Caco-2 (cell line): ENCODE measurements around the gene OR5B17. TPM values are rescaled to one million over a fixed set of nuclear protein-coding genes. Genes with fewer than 3 reads are reported as not detected.

Source experiments
- BruUV-seq: library from RNA; stranded (reverse); fragments of 400-500 nt; replicated peaks from 2 replicates; lab custom pipeline; 2021; lab: Mats Ljungman, UMichigan
- CTCF ChIA-PET: fragments of 300-600 bp; sonication (Branson Sonifier 250); formaldehyde crosslinking; loops from one replicate; lab custom pipeline; 2022; ENCODE audit warnings: antibody characterized with exemption; lab: Charles Lee
- POLR2A ChIA-PET: fragments of 300-600 bp; sonication (Branson Sonifier 250); formaldehyde crosslinking; loops from one replicate; lab custom pipeline; 2022; ENCODE audit warnings: antibody characterized with exemption; lab: Charles Lee
- DNase-seq, 2 experiments: peaks; one replicate each; pipeline versions ENCODE4 v3.0.0 to v3.0.0-alpha.2; 2020 to 2022
- H3K27me3 ChIP-seq: replicated peaks from 2 replicates; pipeline ENCODE4 v1.6.0; 2011; ENCODE audit warnings: low read length; ENCODE audit not compliant: control insufficient read depth, insufficient read depth
- H3K36me3 ChIP-seq: 2 replicates; pipeline ENCODE4 v1.5.1; 2011; ENCODE audit warnings: low read length; ENCODE audit not compliant: control insufficient read depth, insufficient read depth
- H3K4me1 ChIP-seq: fragments of 250-450 bp; sonication (Bioruptor Pico); 2 replicates; pipeline ENCODE4 v1.5.1; 2020; ENCODE audit warnings: mild to moderate bottlenecking
- H3K4me3 ChIP-seq: 2 replicates; pipeline ENCODE4 v1.5.1; 2011; ENCODE audit warnings: low read depth, mild to moderate bottlenecking, control low read depth, low read length
- H3K9me3 ChIP-seq: fragments of 250-450 bp; sonication (Bioruptor Pico); 2 replicates; pipeline ENCODE4 v1.5.1; 2020; ENCODE audit warnings: mild to moderate bottlenecking, moderate library complexity
- H3K27ac Mint-ChIP-seq: one replicate; pipeline ENCODE4 v1.8.0; 2022; ENCODE audit warnings: mixed read lengths; ENCODE audit not compliant: unreplicated experiment
- H3K27me3 Mint-ChIP-seq: one replicate; pipeline ENCODE4 v1.8.0; 2022; ENCODE audit warnings: mixed read lengths; ENCODE audit not compliant: insufficient read depth, unreplicated experiment
- H3K36me3 Mint-ChIP-seq: one replicate; pipeline ENCODE4 v1.8.0; 2022; ENCODE audit warnings: mild to moderate bottlenecking, mixed read lengths; ENCODE audit not compliant: insufficient read depth, unreplicated experiment
- H3K4me1 Mint-ChIP-seq: one replicate; pipeline ENCODE4 v1.8.0; 2022; ENCODE audit warnings: low read depth, mixed read lengths; ENCODE audit not compliant: unreplicated experiment
- H3K4me3 Mint-ChIP-seq: one replicate; pipeline ENCODE4 v1.8.0; 2022; ENCODE audit warnings: mild to moderate bottlenecking, moderate library complexity, mixed read lengths; ENCODE audit not compliant: unreplicated experiment
- H3K9me3 Mint-ChIP-seq: one replicate; pipeline ENCODE4 v1.8.0; 2022; ENCODE audit warnings: mixed read lengths; ENCODE audit not compliant: unreplicated experiment
- intact Hi-C: fragments of 100-400 bp; cut with micrococcal nuclease; formaldehyde crosslinking; loops from one replicate; pipeline ENCODE4 v1.10.0; 2022; ENCODE audit not compliant: unreplicated experiment
- total RNA-seq: library from RNA; stranded (reverse); gene quantifications from 2 replicates; pipeline ENCODE4 v1.2.3, GENCODE V29; 2022
- TF ChIP-seq, protein P1 (sequence below), 2 experiments: fragments of 200-600 bp in 1 of 2; IDR thresholded peaks; 1 replicate in 1 of 2; 2 replicates in 1 of 2; pipeline versions ENCODE4 v1.5.1 to v1.8.0; 2011 to 2022; ENCODE audit warnings: antibody characterized with exemption in 1 of 2, control low read depth in 1 of 2, inconsistent platforms in 1 of 2, low read depth in 1 of 2, low read length in 1 of 2, mild to moderate bottlenecking in 1 of 2, moderate library complexity in 1 of 2; ENCODE audit not compliant: insufficient read depth in 1 of 2, severe bottlenecking in 1 of 2, unreplicated experiment in 1 of 2

The OR5B17 gene
- total RNA-seq, 1 experiment from 2014 or later, result not detected

DNA sequence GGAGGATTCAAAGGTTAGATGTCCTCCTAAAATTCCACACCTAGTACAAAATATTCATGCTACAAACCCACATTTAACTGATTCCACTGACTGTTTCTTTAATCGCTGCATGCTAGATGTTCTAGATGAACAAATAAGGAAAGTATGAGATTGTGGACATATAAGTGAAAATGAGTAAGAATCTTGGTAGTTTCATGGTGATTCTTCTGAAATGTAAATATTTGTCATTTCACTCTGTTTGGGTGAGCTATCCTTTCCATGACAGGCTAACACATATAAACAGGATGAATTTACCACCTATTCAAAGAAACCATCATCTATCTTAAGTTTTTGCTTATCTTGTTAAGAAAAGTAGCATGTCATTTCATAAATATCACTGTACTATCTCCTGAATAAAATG, 33.0 kb upstream of the OR5B17 start:
- H3K4me1 Mint-ChIP-seq, result peaks cover 6% of the 10 kb centered on the region

DNA sequence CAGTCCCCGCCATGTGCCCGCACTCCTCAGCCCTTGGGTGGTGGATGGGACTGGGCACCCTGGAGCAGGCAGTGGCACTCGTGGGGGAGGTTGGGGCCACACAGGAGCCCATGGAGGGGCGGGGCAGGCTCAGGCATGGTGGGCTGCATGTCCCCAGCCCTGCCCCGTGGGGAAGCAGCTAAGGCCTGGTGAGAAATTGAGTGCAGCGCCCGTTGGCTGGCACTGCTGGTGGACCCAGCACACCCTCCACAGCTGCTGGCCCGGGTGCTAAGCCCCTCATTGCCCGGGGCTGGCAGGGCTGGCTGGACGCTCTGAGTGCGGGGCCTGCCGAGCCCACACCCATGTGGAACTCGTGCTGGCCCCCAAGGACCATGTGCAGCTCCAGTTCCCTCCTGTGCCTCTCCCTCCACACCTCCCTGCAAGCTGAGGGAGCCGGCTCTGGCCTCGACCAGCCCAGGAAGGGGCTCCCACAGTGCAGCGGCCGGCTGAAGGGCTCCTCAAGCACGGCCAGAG, 31.7 kb upstream of the OR5B17 start:
- H3K4me1 ChIP-seq, result peaks cover 6% of the 10 kb centered on the region; the same call in 1 of the 2 replicates
- H3K9me3 ChIP-seq, result peaks cover 8% of the 10 kb centered on the region
- TF ChIP-seq, protein P1, sequence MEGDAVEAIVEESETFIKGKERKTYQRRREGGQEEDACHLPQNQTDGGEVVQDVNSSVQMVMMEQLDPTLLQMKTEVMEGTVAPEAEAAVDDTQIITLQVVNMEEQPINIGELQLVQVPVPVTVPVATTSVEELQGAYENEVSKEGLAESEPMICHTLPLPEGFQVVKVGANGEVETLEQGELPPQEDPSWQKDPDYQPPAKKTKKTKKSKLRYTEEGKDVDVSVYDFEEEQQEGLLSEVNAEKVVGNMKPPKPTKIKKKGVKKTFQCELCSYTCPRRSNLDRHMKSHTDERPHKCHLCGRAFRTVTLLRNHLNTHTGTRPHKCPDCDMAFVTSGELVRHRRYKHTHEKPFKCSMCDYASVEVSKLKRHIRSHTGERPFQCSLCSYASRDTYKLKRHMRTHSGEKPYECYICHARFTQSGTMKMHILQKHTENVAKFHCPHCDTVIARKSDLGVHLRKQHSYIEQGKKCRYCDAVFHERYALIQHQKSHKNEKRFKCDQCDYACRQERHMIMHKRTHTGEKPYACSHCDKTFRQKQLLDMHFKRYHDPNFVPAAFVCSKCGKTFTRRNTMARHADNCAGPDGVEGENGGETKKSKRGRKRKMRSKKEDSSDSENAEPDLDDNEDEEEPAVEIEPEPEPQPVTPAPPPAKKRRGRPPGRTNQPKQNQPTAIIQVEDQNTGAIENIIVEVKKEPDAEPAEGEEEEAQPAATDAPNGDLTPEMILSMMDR (IDR thresholded peaks at IDR 0.05; ENCODE audit: insufficient read depth in 1 of 2, low read depth in 1 of 2, low read length in 1 of 2, severe bottlenecking in 1 of 2, unreplicated experiment in 1 of 2), result no peak
- BruUV-seq, result no TSS peak
- ChIA-PET POLR2A (no interaction called here), CTCF (no interaction called here)
- Mint-ChIP-seq H3K4me3 (no peak overlapping the region), H3K4me1 (peaks cover 6% of the 10 kb centered on the region), H3K36me3 (no peaks in the 10 kb centered on the region), H3K27ac (no peak overlapping the region), H3K27me3 (no peaks in the 10 kb centered on the region), H3K9me3 (peaks cover 15% of the 10 kb centered on the region)
- no peaks in the 10 kb centered on the region for H3K36me3 ChIP-seq
- H3K27me3 ChIP-seq, result no peaks in the 10 kb centered on the region
- DNase-seq, result no peak
- H3K4me3 ChIP-seq, result no peak overlapping the region
- intact Hi-C loops, result no loop called here

More for the DNA sequence above, 33.0 kb upstream of the OR5B17 start:
- Mint-ChIP-seq H3K4me3 (no peak overlapping the region), H3K27me3 (no peaks in the 10 kb centered on the region), H3K9me3 (peaks cover 17% of the 10 kb centered on the region), H3K36me3 (no peaks in the 10 kb centered on the region), H3K27ac (no peak overlapping the region)
- TF ChIP-seq, protein P1 (IDR thresholded peaks at IDR 0.05; ENCODE audit: insufficient read depth in 1 of 2, low read depth in 1 of 2, low read length in 1 of 2, severe bottlenecking in 1 of 2, unreplicated experiment in 1 of 2), result no peak
- Histone ChIP-seq H3K36me3 (no peaks in the 10 kb centered on the region), H3K27me3 (no peaks in the 10 kb centered on the region), H3K4me3 (no peak overlapping the region), H3K9me3 (peaks cover 8% of the 10 kb centered on the region), H3K4me1 (peaks cover 6% of the 10 kb centered on the region; the same call in 1 of the 2 replicates)
- CTCF ChIA-PET, result no interaction called here
- DNase-seq, result no peak
- BruUV-seq, result no TSS peak
- POLR2A ChIA-PET, result no interaction called here
- intact Hi-C loops, result no loop called here

DNA sequence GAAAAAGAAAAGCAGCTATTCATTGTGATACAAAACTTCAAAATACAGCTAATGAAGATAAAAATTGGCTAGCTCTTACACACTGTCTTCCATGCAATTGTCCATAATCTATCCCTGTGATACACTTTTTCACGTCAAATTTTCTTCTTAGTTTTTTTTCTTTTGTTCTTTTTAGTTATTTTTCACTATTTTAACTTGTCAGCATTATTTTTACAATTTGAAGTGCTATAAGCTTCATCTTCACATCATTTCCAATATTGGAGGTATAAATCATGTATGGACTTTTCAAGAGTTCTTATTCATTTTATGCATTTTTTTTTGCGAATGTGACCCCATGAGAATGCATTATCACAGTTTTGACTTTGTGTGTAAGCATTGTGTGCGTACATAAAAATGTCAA, 4.1 kb downstream of the OR5B17 start:
- no TSS peak for BruUV-seq
- Mint-ChIP-seq H3K4me1 (no peaks in the 10 kb centered on the region), H3K9me3 (no peaks in the 10 kb centered on the region), H3K27ac (no peak overlapping the region), H3K36me3 (no peaks in the 10 kb centered on the region), H3K27me3 (peaks cover 6% of the 10 kb centered on the region), H3K4me3 (no peak overlapping the region)
- TF ChIP-seq, protein P1 (IDR thresholded peaks at IDR 0.05; ENCODE audit: insufficient read depth in 1 of 2, low read depth in 1 of 2, low read length in 1 of 2, severe bottlenecking in 1 of 2, unreplicated experiment in 1 of 2), result no peak
- H3K9me3 ChIP-seq, result no peaks in the 10 kb centered on the region
- H3K4me3 ChIP-seq, result no peak overlapping the region
- intact Hi-C loops, result no loop called here
- no peaks in the 10 kb centered on the region for H3K27me3 ChIP-seq
- H3K36me3 ChIP-seq, result no peaks in the 10 kb centered on the region
- CTCF ChIA-PET, result no interaction called here
- no peak for DNase-seq
- POLR2A ChIA-PET, result no interaction called here
- H3K4me1 ChIP-seq, result no peaks in the 10 kb centered on the region
